ENCODE data around the gene PPARD.
"Not testable (repeated sequence)": the region's sequence is repeated elsewhere in the genome, so short reads cannot be mapped to it uniquely, and the experiment has no call there.

PPARD gene

GRCh38 chr6:35312807-35313206, 29.6 kb upstream of the PPARD start:
- no peak for DNase-seq

GRCh38 chr6:35317483-35318195, 24.7 kb upstream of the PPARD start:
- no peak for DNase-seq

GRCh38 chr6:35318196-35319171, 23.9 kb upstream of the PPARD start:
- DNase-seq = no peak

- no peak for DNase-seq
Measured at GRCh38 chr6:35319346-35320030, 22.9 kb upstream of the PPARD start.

GRCh38 chr6:35320031-35320410, 22.3 kb upstream of the PPARD start:
- DNase-seq = no peak

- DNase-seq = no peak
Measured at GRCh38 chr6:35321091-35321490, 21.3 kb upstream of the PPARD start.

- DNase-seq = peak; percentile 76
Measured at GRCh38 chr6:35327349-35328027, 14.9 kb upstream of the PPARD start.

- DNase-seq = no peak
Measured at GRCh38 chr6:35328108-35328723, 14.1 kb upstream of the PPARD start.

GRCh38 chr6:35328965-35329364, 13.4 kb upstream of the PPARD start:
- DNase-seq = not testable (repeated sequence)

GRCh38 chr6:35330541-35331119, 11.7 kb upstream of the PPARD start:
- DNase-seq = no peak

- peak; percentile 64 to 68 for DNase-seq
Measured at GRCh38 chr6:35332074-35332887, 10.1 kb upstream of the PPARD start.

- no peak for DNase-seq
Measured at GRCh38 chr6:35341557-35341956, 801 bp upstream of the PPARD start.

- no peak for DNase-seq
Measured at GRCh38 chr6:35343092-35343834, 905 bp downstream of the PPARD start.

GRCh38 chr6:35343835-35344550, 1.6 kb downstream of the PPARD start:
- DNase-seq = no peak

- DNase-seq = no peak
Measured at GRCh38 chr6:35351422-35351821, 9.1 kb downstream of the PPARD start.

GRCh38 chr6:35352735-35353134, 10.4 kb downstream of the PPARD start:
- DNase-seq = no peak

GRCh38 chr6:35354361-35355135, 12.2 kb downstream of the PPARD start:
- no peak for DNase-seq

GRCh38 chr6:35356391-35356790, 14.0 kb downstream of the PPARD start:
- no peak for DNase-seq

- DNase-seq = no peak
Measured at GRCh38 chr6:35357677-35358076, 15.3 kb downstream of the PPARD start.

Measured in activated CD4-positive, alpha-beta T cell treated with anti-CD3 and anti-CD28 coated beads, Interleukin-2, amount 50 U/mL, for 4 hours (primary cell).